ENCODE measurements around the gene ASTN2.

Gene ASTN2

GRCh38 chr9:116390303-116391228 is 1024.3 kb downstream of the ASTN2 start:
- TF ChIP-seq EZH2 (optimal IDR thresholded peaks at IDR 0.05; ENCODE audit: low read depth, low read length) (no peak), EZH2phosphoT487 (IDR thresholded peaks at IDR 0.05; ENCODE audit: low read length) (no peak), CTCF (IDR thresholded peaks at IDR 0.05; ENCODE audit: low read length) (no peak)
- no peaks in the 10 kb centered on the region for H3K79me2 ChIP-seq (ENCODE audit: low read length)
- no peak for DNase-seq
- H2AFZ ChIP-seq (ENCODE audit: low read length) = no peak overlapping the region
- H3K9me2 ChIP-seq (replicated peaks; ENCODE audit: insufficient read depth, low read length) = no peaks in the 10 kb centered on the region
- no peaks in the 10 kb centered on the region for H3K36me3 ChIP-seq (replicated peaks; ENCODE audit: insufficient read depth, low read length)
- H3K27me3 ChIP-seq (replicated peaks; ENCODE audit: insufficient read depth, low read length) = no peaks in the 10 kb centered on the region
- H3K4me3 ChIP-seq (ENCODE audit: low read length) = no peak overlapping the region
- H3K9ac ChIP-seq (ENCODE audit: low read length) = no peak overlapping the region
- H3K9me3 ChIP-seq (replicated peaks; ENCODE audit: insufficient read depth, low read length) = no peaks in the 10 kb centered on the region
- H3F3A ChIP-seq (ENCODE audit: insufficient read depth, low read length) = no peaks in the 10 kb centered on the region
- no peak overlapping the region for H3K4me2 ChIP-seq (ENCODE audit: low read depth, low read length)
- H3K4me1 ChIP-seq (ENCODE audit: low read length) = no peaks in the 10 kb centered on the region
- H4K20me1 ChIP-seq (ENCODE audit: insufficient read depth, low read length) = no peaks in the 10 kb centered on the region
- H3K27ac ChIP-seq (ENCODE audit: low read length) = no peak overlapping the region

GRCh38 chr9:116389541-116390302 is 1025.1 kb downstream of the ASTN2 start:
- H3K4me1 ChIP-seq (ENCODE audit: low read length) = no peaks in the 10 kb centered on the region
- H3K9ac ChIP-seq (ENCODE audit: low read length) = no peak overlapping the region
- TF ChIP-seq CTCF (IDR thresholded peaks at IDR 0.05; ENCODE audit: low read length) (no peak), EZH2 (optimal IDR thresholded peaks at IDR 0.05; ENCODE audit: low read depth, low read length) (no peak), EZH2phosphoT487 (IDR thresholded peaks at IDR 0.05; ENCODE audit: low read length) (no peak)
- H3K4me3 ChIP-seq (ENCODE audit: low read length) = no peak overlapping the region
- H3K9me2 ChIP-seq (replicated peaks; ENCODE audit: insufficient read depth, low read length) = no peaks in the 10 kb centered on the region
- no peaks in the 10 kb centered on the region for H3F3A ChIP-seq (ENCODE audit: insufficient read depth, low read length)
- no peaks in the 10 kb centered on the region for H3K27me3 ChIP-seq (replicated peaks; ENCODE audit: insufficient read depth, low read length)
- H2AFZ ChIP-seq (ENCODE audit: low read length) = no peak overlapping the region
- no peaks in the 10 kb centered on the region for H3K79me2 ChIP-seq (ENCODE audit: low read length)
- no peaks in the 10 kb centered on the region for H4K20me1 ChIP-seq (ENCODE audit: insufficient read depth, low read length)
- no peak overlapping the region for H3K27ac ChIP-seq (ENCODE audit: low read length)
- no peaks in the 10 kb centered on the region for H3K36me3 ChIP-seq (replicated peaks; ENCODE audit: insufficient read depth, low read length)
- H3K4me2 ChIP-seq (ENCODE audit: low read depth, low read length) = no peak overlapping the region
- no peaks in the 10 kb centered on the region for H3K9me3 ChIP-seq (replicated peaks; ENCODE audit: insufficient read depth, low read length)
- DNase-seq = no peak

GRCh38 chr9:116387934-116388698 is 1026.7 kb downstream of the ASTN2 start:
- no peaks in the 10 kb centered on the region for H3K4me1 ChIP-seq (ENCODE audit: low read length)
- H3K27me3 ChIP-seq (replicated peaks; ENCODE audit: insufficient read depth, low read length) = no peaks in the 10 kb centered on the region
- H3K9me3 ChIP-seq (replicated peaks; ENCODE audit: insufficient read depth, low read length) = no peaks in the 10 kb centered on the region
- no peak overlapping the region for H2AFZ ChIP-seq (ENCODE audit: low read length)
- no peaks in the 10 kb centered on the region for H3K79me2 ChIP-seq (ENCODE audit: low read length)
- TF ChIP-seq EZH2 (optimal IDR thresholded peaks at IDR 0.05; ENCODE audit: low read depth, low read length) (no peak), EZH2phosphoT487 (IDR thresholded peaks at IDR 0.05; ENCODE audit: low read length) (no peak), CTCF (IDR thresholded peaks at IDR 0.05; ENCODE audit: low read length) (no peak)
- no peaks in the 10 kb centered on the region for H3K36me3 ChIP-seq (replicated peaks; ENCODE audit: insufficient read depth, low read length)
- DNase-seq = no peak
- H3K4me2 ChIP-seq (ENCODE audit: low read depth, low read length) = no peak overlapping the region
- no peaks in the 10 kb centered on the region for H3K9me2 ChIP-seq (replicated peaks; ENCODE audit: insufficient read depth, low read length)
- H4K20me1 ChIP-seq (ENCODE audit: insufficient read depth, low read length) = no peaks in the 10 kb centered on the region
- H3K4me3 ChIP-seq (ENCODE audit: low read length) = no peak overlapping the region
- no peaks in the 10 kb centered on the region for H3F3A ChIP-seq (ENCODE audit: insufficient read depth, low read length)
- H3K27ac ChIP-seq (ENCODE audit: low read length) = no peak overlapping the region
- H3K9ac ChIP-seq (ENCODE audit: low read length) = no peak overlapping the region

Measured in MM.1S (cell line).